GM21381 (cell line): Measurements from ENCODE around the gene THUMPD3.

Source experiments
- ATAC-seq: cut with Tn5 transposase; IDR thresholded peaks from one replicate; pipeline ENCODE4 v1.9.1; 2021; ENCODE audit warnings: mild to moderate bottlenecking, moderate library complexity; ENCODE audit not compliant: unreplicated experiment

THUMPD3 gene

GRCh38 chr3:9415485-9416138, 52.8 kb downstream of the THUMPD3 start:
- no peak for ATAC-seq

- no peak for ATAC-seq
Measured at GRCh38 chr3:9416139-9416780, 53.4 kb downstream of the THUMPD3 start.

- no peak for ATAC-seq
Measured at GRCh38 chr3:9420850-9421549, 58.1 kb downstream of the THUMPD3 start.

- no peak for ATAC-seq
Measured at GRCh38 chr3:9422712-9423424, 60.0 kb downstream of the THUMPD3 start.

- no peak for ATAC-seq
Measured at GRCh38 chr3:9428411-9428810, 65.6 kb downstream of the THUMPD3 start.

- ATAC-seq = no peak
Measured at GRCh38 chr3:9430733-9431132, 67.9 kb downstream of the THUMPD3 start.

GRCh38 chr3:9433627-9434521, 71.0 kb downstream of the THUMPD3 start:
- no peak for ATAC-seq

- ATAC-seq = no peak
Measured at GRCh38 chr3:9435316-9435715, 72.5 kb downstream of the THUMPD3 start.
